Activated CD4-positive, alpha-beta T cell treated with anti-CD3 and anti-CD28 coated beads for 48 hours (primary cell): Measurements from ENCODE around the gene SDC3.
"Not testable (repeated sequence)": the region's sequence is repeated elsewhere in the genome, so short reads cannot be mapped to it uniquely, and the experiment has no call there.

ENCODE experiments used
- DNase-seq: peaks from one replicate; pipeline ENCODE4 v3.0.0-alpha.2; 2020

Gene SDC3

GRCh38 chr1:30872033-30872947 is 36.3 kb downstream of the SDC3 start:
- DNase-seq: no peak

- no peak for DNase-seq
These were observed 37.2 kb downstream of the SDC3 start for GRCh38 chr1:30871276-30871871.

GRCh38 chr1:30870656-30871055 is 37.9 kb downstream of the SDC3 start:
- DNase-seq: no peak

GRCh38 chr1:30870035-30870434 is 38.5 kb downstream of the SDC3 start:
- no peak for DNase-seq

GRCh38 chr1:30868833-30869435 is 39.6 kb downstream of the SDC3 start:
- peak; percentile 20 for DNase-seq

GRCh38 chr1:30868057-30868456 is 40.5 kb downstream of the SDC3 start:
- not testable (repeated sequence) for DNase-seq

GRCh38 chr1:30867537-30867936 is 41.0 kb downstream of the SDC3 start:
- no peak for DNase-seq

GRCh38 chr1:30866594-30866993 is 42.0 kb downstream of the SDC3 start:
- no peak for DNase-seq

GRCh38 chr1:30864681-30865080 is 43.9 kb downstream of the SDC3 start:
- DNase-seq: no peak

GRCh38 chr1:30863858-30864604 is 44.5 kb downstream of the SDC3 start:
- DNase-seq: no peak

GRCh38 chr1:30860320-30860652 is 48.3 kb downstream of the SDC3 start:
- no peak for DNase-seq

- DNase-seq: no peak
These were observed 50.6 kb downstream of the SDC3 start for GRCh38 chr1:30857964-30858363.

GRCh38 chr1:30857062-30857461 is 51.5 kb downstream of the SDC3 start:
- no peak for DNase-seq

GRCh38 chr1:30856260-30856790 is 52.2 kb downstream of the SDC3 start:
- no peak for DNase-seq

- DNase-seq: no peak
These were observed 52.8 kb downstream of the SDC3 start for GRCh38 chr1:30855686-30856259.

- DNase-seq: no peak
These were observed 55.2 kb downstream of the SDC3 start for GRCh38 chr1:30853350-30853749.

GRCh38 chr1:30852026-30852425 is 56.5 kb downstream of the SDC3 start:
- no peak for DNase-seq

GRCh38 chr1:30851286-30851685 is 57.3 kb downstream of the SDC3 start:
- DNase-seq: no peak

GRCh38 chr1:30850607-30851006 is 58.0 kb downstream of the SDC3 start:
- no peak for DNase-seq

GRCh38 chr1:30848130-30848529 is 60.4 kb downstream of the SDC3 start:
- no peak for DNase-seq

- peak; percentile 13 for DNase-seq
These were observed 61.1 kb downstream of the SDC3 start for GRCh38 chr1:30847358-30847972.

- DNase-seq: no peak
These were observed 62.0 kb downstream of the SDC3 start for GRCh38 chr1:30846587-30846986.
